GM21528 (cell line): ENCODE results near the gene PHYHD1.
"Not testable (repeated sequence)": the region's sequence is repeated elsewhere in the genome, so short reads cannot be mapped to it uniquely, and the experiment has no call there.

ENCODE experiments used
- ATAC-seq: cut with Tn5 transposase; IDR thresholded peaks from one replicate; pipeline ENCODE4 v1.9.1; 2021; ENCODE audit warnings: mild to moderate bottlenecking, moderate library complexity; ENCODE audit not compliant: unreplicated experiment, low FRiP score

Gene PHYHD1

GRCh38 chr9:128918921-128919320 is 1.9 kb upstream of the PHYHD1 start:
- no peak for ATAC-seq

GRCh38 chr9:128919402-128920089 is 1.2 kb upstream of the PHYHD1 start:
- no peak for ATAC-seq

DNA sequence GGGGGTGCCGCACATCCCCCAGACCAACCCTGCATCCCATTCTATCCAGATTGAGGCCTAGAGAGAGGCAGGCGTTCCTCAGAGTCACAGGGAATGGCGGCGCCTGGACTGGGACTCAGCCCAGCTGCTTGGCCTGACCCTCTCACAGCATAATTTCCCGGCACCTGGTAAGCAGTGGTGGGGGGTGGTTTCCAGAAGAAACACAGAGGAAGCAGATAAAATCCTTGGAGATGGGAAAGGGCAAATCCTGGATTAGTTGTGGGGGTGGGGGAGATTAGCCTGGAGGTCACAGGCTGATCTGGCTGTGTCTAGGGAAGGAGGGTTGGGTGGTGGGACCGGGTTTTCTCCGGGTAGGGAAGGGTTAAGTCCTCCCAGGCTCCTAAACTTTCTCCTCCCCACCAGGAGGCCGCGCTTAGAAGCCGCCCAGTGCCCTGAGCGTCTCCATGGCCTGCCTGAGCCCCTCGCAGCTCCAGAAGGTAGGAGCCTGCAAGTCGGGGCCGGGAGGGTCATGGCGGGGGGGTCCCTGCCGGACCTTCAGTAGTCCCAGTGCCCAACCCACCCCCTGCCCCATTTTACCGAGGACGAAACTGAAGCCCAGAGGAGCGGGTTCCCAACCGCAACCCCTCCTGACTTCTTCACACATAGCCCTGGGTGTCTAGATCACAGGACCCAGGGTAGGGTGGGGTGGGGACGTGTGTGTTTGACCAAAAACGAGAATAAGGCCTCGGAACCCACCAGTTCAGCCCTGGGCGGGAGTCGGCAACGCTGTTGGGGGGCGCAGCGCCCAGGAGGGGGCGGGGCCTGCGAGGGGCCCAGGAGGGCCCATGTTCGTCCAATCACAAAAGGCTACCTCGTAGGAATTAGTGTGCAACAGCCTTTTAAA is 1.3 kb downstream of the PHYHD1 start:
- ATAC-seq = no peak

- no peak for ATAC-seq
Measured at GRCh38 chr9:128923493-128923883, 2.7 kb downstream of the PHYHD1 start.

- no peak for ATAC-seq
Measured at GRCh38 chr9:128927731-128928411, 7.1 kb downstream of the PHYHD1 start.

DNA sequence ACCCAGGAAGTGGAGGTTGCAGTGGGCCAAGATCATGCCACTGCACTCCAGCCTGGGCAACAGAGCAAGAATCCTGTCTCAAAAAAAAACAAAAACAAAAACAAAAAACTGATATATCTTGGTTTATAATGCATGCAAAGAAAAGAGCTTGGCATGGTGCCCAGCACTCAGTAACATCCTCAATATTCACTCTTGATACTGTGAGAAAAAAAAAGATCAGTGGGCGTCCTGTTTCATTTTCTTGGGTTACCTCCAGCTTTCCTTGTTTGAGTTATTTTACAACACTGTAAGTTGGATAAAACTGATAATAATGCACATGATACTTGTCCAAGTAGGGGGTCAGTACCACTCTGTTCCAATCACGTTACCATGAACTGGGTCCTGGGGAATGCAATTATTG is 7.8 kb downstream of the PHYHD1 start:
- no peak for ATAC-seq

DNA sequence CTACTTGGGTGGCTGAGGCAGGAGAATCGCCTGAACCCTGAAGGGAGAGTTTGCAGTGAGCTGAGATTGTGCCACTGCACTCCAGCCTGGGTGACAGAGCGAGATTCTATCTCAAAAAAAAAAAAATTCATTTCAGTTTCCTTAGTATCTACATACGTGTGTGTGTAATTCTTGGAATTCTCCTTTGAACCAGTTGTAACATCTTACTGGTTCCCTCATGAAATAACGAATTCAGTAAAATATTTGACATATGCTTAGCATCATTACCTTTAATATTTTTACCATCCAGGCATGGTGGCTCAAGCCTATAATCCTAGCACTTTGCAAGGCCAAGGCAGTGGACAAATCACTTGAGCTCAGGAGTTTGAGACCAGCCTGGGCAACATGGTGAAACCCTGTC is 8.8 kb downstream of the PHYHD1 start:
- no peak for ATAC-seq

GRCh38 chr9:128933731-128934130 is 12.9 kb downstream of the PHYHD1 start:
- no peak for ATAC-seq

GRCh38 chr9:128936171-128936865 is 15.5 kb downstream of the PHYHD1 start:
- no peak for ATAC-seq

- ATAC-seq = no peak
Measured at GRCh38 chr9:128937310-128938165, 16.8 kb downstream of the PHYHD1 start.

GRCh38 chr9:128940271-128940921 is 19.6 kb downstream of the PHYHD1 start:
- ATAC-seq = no peak

DNA sequence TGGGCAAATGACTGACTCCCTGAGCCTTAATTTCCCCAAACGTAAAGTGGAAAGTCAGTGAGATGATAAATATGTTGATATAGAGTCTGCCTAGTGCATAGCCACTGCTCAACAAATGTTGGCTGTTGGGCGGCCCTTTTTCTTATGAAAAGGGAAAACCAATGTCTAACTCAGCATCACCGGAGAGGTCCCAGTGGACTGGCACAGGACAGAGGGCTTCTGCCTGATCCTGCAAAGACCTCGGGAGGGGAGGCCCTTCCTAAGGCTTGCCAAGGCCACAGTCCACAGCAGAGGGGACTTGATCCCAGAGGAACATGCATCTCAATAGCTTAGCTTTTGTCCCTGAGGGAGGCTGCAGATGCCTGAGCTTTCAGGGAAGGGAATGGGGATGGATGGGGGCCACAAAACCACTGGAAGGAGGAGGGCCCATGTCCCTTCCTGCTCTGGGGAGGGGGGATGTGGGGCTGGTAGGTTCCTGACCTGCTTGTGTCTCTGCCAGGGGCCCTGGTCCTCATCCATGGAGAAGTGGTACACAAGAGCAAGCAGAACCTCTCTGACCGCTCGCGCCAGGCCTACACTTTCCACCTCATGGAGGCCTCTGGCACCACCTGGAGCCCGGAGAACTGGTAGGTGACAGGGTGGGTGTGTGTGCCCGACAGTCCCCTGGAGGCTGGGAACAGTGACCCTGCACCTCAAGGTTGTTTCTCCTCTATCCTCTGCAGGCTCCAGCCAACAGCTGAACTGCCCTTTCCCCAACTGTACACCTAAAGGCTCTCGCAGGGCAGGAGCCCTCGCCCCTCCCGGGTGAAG is 20.4 kb downstream of the PHYHD1 start:
- no peak for ATAC-seq

- ATAC-seq = no peak
Measured at GRCh38 chr9:128943832-128944620, 23.2 kb downstream of the PHYHD1 start.

GRCh38 chr9:128944966-128945365 is 24.2 kb downstream of the PHYHD1 start:
- ATAC-seq = not testable (repeated sequence)

DNA sequence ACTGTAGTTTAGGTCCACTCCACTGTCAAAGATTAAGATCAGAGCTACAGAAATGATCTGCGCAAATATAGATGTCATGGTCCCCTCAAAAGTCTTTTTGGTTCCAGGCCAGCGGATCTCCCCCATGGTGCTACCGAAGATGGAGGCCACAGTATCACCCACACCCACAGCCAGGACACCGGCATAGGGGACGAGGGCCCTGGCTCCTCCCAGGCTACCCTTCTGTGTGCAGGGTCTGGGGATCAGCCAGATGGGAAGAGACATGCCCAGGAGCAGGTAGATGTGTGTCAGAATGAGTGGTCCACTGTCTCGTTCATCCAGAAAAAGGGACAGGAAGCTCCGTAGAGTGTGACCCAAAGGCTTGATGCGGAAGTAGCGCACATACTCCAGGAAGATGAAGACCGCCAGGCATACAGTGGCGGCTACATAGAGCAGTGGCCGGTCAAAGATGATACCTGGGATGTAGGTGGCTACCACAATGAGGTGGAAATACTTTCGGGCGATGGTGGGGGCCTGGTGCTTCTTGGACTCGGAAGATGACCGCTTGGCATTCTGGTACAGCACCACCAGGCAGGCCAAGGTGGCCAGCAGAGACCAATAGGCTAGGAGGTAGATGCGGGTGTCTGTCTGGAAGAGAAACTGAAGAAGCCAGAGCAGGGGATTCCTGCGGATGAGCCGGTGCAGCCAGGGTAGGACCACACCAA is 25.2 kb downstream of the PHYHD1 start:
- no peak for ATAC-seq

- ATAC-seq = peak; percentile 34
Measured at GRCh38 chr9:128946571-128947276, 25.9 kb downstream of the PHYHD1 start.

DNA sequence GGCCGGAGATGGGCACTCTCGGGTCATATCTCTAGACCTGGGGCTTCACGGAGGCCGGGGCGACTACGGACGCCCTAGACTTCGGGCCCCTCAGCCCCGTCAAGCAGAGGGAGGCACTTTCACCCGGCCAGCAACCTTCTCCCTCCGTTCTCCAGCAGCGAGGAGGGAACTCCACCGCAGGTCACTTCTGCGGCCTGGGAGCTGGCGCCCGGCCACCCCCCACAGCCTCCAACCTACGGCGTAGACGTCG is 26.4 kb downstream of the PHYHD1 start:
- ATAC-seq = no peak
